Lower leg skin (tissue), 3 donors: ENCODE measurements around the gene CDH13.

Source experiments
- CTCF ChIP-seq, 3 donors: fragments of 450-650 bp; IDR thresholded peaks; one replicate each; pipeline ENCODE4 v1.5.1; 2016; ENCODE audit warnings: antibody characterized with exemption in 3 of 3, mild to moderate bottlenecking in 3 of 3, moderate library complexity in 2 of 3
- POLR2A ChIP-seq, 2 donors: fragments of 450-650 bp; IDR thresholded peaks; one replicate each; pipeline ENCODE4 v1.6.1; 2016 to 2017; ENCODE audit warnings: antibody characterized with exemption in 2 of 2, mild to moderate bottlenecking in 1 of 2, moderate library complexity in 1 of 2

GRCh38 chr16:83402160-83402814 lies 775.5 kb downstream of the CDH13 start:
- TF ChIP-seq POLR2A (IDR thresholded peaks at IDR 0.05) (no peak), CTCF (IDR thresholded peaks at IDR 0.05) (no peak)
